ENCODE results near the gene FKBP10. TPM values are rescaled to one million over a fixed set of nuclear protein-coding genes. Genes with fewer than 3 reads are reported as not detected.

Gene FKBP10
- total RNA-seq, 2 experiments from 2014 or later: not detected

- ATAC-seq (ENCODE audit: poor library complexity) (no peak), DNase-seq (no peak)
- Mint-ChIP-seq H3K27ac (no peak overlapping the region), H3K9me3 (no peaks in the 10 kb centered on the region), H3K4me1 (ENCODE audit: low read depth) (no peaks in the 10 kb centered on the region), H3K27me3 (no peaks in the 10 kb centered on the region), H3K4me3 (no peak overlapping the region), H3K36me3 (ENCODE audit: low read depth) (no peaks in the 10 kb centered on the region)
- Histone ChIP-seq H3K27ac (ENCODE audit: low read depth in 1 of 2, low read length in 2 of 2) (no peak overlapping the region), H3K36me3 (ENCODE audit: insufficient read depth, low read length) (no peaks in the 10 kb centered on the region), H3K27me3 (ENCODE audit: control insufficient read depth in 1 of 2, insufficient read depth in 2 of 2, low read length in 2 of 2) (no peaks in the 10 kb centered on the region), H3K4me3 (ENCODE audit: low read length) (no peak overlapping the region), H3K4me1 (ENCODE audit: insufficient read depth, low read length) (no peaks in the 10 kb centered on the region), H3K9me3 (ENCODE audit: control insufficient read depth in 1 of 2, insufficient read depth in 1 of 2, low read length in 2 of 2) (no peaks in the 10 kb centered on the region)
- intact Hi-C loops (cut with DNase I, micrococcal nuclease): no loop called here
- ChIA-PET CTCF (no interaction called here), POLR2A (no interaction called here)
- TF ChIP-seq CTCF (IDR thresholded peaks at IDR 0.05): no peak
Measured at GRCh38 chr17:41769985-41770384, 42.8 kb upstream of the FKBP10 start.

GRCh38 chr17:41771389-41772206 lies 41.2 kb upstream of the FKBP10 start:
- Histone ChIP-seq H3K4me3 (ENCODE audit: low read length) (no peak overlapping the region), H3K4me1 (ENCODE audit: insufficient read depth, low read length) (no peaks in the 10 kb centered on the region), H3K36me3 (ENCODE audit: insufficient read depth, low read length) (no peaks in the 10 kb centered on the region), H3K27ac (ENCODE audit: low read depth in 1 of 2, low read length in 2 of 2) (no peak overlapping the region), H3K27me3 (ENCODE audit: control insufficient read depth in 1 of 2, insufficient read depth in 2 of 2, low read length in 2 of 2) (no peaks in the 10 kb centered on the region), H3K9me3 (ENCODE audit: control insufficient read depth in 1 of 2, insufficient read depth in 1 of 2, low read length in 2 of 2) (no peaks in the 10 kb centered on the region)
- H3K4me3 Mint-ChIP-seq: no peak overlapping the region
- H3K27ac Mint-ChIP-seq: no peak overlapping the region
- CTCF ChIA-PET: no interaction called here
- no peaks in the 10 kb centered on the region for H3K4me1 Mint-ChIP-seq (ENCODE audit: low read depth)
- no peaks in the 10 kb centered on the region for H3K9me3 Mint-ChIP-seq
- intact Hi-C loops (cut with DNase I, micrococcal nuclease): no loop called here
- TF ChIP-seq CTCF (IDR thresholded peaks at IDR 0.05): no peak
- no peaks in the 10 kb centered on the region for H3K36me3 Mint-ChIP-seq (ENCODE audit: low read depth)
- DNase-seq (no peak), ATAC-seq (ENCODE audit: poor library complexity) (no peak)
- no peaks in the 10 kb centered on the region for H3K27me3 Mint-ChIP-seq
- POLR2A ChIA-PET: no interaction called here

GRCh38 chr17:41772218-41772585 lies 40.6 kb upstream of the FKBP10 start:
- Histone ChIP-seq H3K4me1 (ENCODE audit: insufficient read depth, low read length) (no peaks in the 10 kb centered on the region), H3K36me3 (ENCODE audit: insufficient read depth, low read length) (no peaks in the 10 kb centered on the region), H3K27ac (ENCODE audit: low read depth in 1 of 2, low read length in 2 of 2) (no peak overlapping the region), H3K27me3 (ENCODE audit: control insufficient read depth in 1 of 2, insufficient read depth in 2 of 2, low read length in 2 of 2) (no peaks in the 10 kb centered on the region), H3K9me3 (ENCODE audit: control insufficient read depth in 1 of 2, insufficient read depth in 1 of 2, low read length in 2 of 2) (no peaks in the 10 kb centered on the region), H3K4me3 (ENCODE audit: low read length) (no peak overlapping the region)
- ChIA-PET CTCF (no interaction called here), POLR2A (no interaction called here)
- H3K4me1 Mint-ChIP-seq (ENCODE audit: low read depth): no peaks in the 10 kb centered on the region
- ATAC-seq (ENCODE audit: poor library complexity) (no peak), DNase-seq (no peak)
- no peak overlapping the region for H3K27ac Mint-ChIP-seq
- no peaks in the 10 kb centered on the region for H3K9me3 Mint-ChIP-seq
- no peaks in the 10 kb centered on the region for H3K36me3 Mint-ChIP-seq (ENCODE audit: low read depth)
- no peak overlapping the region for H3K4me3 Mint-ChIP-seq
- H3K27me3 Mint-ChIP-seq: no peaks in the 10 kb centered on the region
- intact Hi-C loops (cut with DNase I, micrococcal nuclease): no loop called here
- TF ChIP-seq CTCF (IDR thresholded peaks at IDR 0.05): no peak
